HG03565 (cell line): Measurements from ENCODE around the gene GCAT.

Source experiments
- ATAC-seq: cut with Tn5 transposase; IDR thresholded peaks from one replicate; pipeline ENCODE4 v1.9.1; 2021; ENCODE audit warnings: mild to moderate bottlenecking, moderate library complexity; ENCODE audit not compliant: unreplicated experiment

The GCAT gene

DNA sequence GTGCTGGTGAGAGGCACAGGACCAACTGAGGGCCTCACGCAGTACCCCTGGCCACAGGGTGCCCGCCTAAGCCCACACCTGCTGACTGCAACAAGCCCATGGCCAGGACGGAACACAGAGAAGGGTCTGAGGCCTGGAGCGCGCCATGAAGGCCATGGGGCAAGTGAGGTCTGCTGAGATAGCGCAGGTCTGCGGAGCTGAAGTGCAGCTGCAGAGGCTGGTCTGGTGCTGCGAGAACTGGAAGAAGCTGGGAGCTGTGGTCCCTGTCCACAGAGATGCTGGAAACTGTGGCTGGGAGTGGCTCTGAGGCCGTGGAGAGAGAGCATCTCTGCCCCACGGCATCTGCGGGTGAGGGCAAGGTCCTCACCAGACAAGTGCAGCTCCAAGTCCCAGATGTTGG, 23.7 kb downstream of the GCAT start:
- no peak for ATAC-seq

DNA sequence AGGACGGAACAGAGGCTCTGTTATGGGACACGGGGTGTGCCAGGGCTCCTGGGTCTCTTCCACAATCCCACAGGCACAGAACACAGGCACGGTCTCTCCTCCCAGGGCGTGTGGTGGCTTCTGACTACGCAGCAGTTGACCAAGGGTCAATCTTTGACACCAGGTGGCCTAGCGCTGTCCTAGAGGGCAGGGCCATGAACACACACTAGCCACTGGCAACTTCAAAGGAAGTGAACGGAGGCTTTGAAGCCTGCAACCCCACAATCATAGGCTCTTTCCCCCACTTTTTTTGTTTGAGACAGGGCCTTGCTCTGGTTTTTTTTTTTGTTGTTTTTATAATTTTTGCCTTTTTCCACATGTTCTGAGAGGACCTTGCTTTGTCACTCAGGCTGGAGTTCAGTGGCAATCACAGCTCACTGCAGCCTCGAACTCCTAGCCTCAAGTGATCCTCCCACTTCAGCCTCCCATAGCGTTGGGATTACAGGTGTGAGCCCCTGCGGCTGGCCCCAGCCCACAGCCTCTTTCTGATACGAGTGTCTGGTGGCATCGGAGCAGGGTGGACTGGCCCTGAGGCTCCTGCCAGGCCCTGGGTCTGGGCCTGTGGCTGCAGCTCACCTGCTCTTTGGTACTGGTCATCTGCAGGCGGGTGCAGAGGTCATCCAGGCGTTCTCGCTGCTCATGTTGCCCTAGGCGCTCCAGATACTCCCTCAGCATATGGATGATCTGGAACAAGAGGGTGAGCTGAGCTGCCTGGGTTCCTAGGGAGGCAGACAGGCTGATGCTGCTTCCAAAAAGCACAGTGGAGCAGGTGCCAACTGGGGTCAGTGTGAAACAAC, 24.5 kb downstream of the GCAT start:
- no peak for ATAC-seq

DNA sequence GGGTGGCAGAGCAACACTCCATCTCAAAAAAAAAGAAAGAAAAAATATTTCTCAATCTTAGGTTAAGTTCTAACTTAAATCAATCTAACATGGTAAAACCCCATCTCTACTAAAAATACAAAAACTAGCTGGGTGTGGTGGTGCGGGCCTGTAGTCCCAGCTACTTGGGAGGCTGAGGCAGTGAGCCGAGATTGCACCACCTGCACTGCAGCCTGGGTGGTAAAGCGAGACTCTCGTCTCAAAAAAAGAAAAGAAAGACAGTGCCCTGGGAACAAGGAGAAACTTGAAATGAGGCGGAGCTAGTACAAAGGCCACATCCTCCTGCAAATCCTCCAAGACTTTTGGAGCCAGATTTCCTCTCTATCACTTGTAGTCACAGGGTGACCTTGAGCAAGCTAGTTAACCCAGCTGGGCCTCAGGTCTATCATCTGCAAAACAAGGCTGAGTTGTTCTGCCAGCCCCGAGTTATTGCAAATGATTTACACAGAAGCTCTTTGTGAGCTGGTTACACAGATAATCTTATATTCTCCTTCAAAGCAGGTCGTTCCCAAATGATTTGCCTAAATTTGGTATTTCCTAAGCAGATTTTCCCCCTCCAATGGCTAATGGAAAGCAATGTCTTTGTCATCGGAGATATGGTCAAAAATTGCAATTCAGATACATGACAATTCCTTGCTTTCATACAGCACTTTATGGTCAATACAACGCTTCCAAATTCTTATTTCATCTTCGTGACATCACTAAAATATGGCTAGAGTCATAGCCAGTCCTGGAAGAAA, 34.5 kb downstream of the GCAT start:
- ATAC-seq = no peak

DNA sequence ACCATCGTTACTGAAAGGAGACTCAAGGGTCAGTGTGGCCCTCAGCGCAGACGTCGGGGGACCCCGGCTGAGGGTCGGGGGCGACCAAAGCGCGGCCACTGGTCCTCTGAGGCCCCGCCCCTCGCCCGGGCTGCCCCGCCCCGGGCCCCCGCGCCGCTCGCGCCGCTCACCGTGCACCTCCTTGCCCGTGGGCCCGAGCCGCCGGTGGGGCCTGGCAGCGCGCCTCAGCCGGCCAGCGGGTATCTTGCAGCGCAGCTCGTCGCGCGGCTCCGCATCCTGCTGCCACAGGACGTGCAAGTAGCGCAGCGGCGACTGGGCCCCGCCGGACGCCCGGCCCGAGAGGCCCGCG, 36.0 kb downstream of the GCAT start:
- peak; percentile 25 for ATAC-seq

DNA sequence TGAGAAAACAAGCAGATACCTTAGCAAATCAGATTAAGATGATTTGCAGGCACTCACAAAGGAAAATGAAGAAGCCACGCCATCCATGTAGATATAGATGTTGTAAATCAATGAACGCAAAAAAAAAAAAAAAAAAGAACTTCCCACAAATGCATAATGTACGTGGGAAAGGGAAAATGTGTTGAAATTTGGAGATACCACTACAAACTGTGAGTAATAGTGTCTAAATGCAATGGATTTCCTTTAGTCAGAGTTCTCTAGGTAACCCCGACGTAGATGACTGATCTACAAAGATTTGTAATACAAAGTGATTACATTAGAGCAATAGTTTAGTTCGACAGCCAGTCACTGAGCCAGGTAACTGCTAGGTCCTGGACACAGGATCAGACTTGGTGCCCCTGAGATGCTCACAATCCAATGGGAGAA, 37.2 kb downstream of the GCAT start:
- no peak for ATAC-seq

DNA sequence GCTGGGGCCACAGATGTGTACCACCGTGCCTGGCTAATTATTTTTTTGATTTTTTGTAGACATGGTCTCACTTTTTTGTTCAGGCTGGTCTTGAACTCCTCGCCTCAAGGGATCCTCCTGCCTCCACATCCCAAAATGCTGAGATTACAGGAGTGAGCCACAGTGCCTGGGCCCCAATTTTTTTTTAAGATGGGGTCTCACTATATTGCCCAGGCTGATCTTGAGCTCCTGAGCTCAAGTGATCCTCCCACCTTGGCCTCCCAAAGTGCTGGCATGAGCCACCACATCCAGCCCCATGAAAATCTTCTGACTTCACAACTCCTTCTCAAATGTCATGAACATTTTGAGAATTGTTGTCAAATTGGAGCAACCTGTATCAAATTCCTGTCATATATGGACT, 38.7 kb downstream of the GCAT start:
- no peak for ATAC-seq

DNA sequence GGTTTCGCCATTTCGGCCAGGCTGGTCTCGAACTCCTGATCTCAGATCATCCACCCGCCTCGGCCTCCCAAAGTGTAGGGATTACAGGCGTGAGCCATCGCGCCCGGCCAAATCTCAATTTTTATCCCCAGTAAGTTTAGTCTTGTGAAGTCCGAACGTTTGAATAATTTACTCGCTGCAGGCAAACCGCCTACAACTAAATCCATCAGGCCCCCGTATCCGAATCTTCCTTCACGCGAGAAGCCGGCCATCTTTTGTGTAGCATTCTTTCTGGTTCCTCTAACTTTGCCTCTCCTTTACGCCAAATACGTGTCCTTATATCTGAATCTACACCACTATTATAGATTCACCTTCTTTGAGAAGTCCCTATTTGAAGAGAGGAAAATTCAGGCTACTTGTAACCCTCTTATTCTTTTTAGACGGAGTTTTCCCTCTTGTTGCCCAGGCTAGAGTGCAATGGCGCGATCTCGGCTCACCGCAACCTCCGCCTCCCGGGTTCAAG, 40.9 kb downstream of the GCAT start:
- no peak for ATAC-seq

DNA sequence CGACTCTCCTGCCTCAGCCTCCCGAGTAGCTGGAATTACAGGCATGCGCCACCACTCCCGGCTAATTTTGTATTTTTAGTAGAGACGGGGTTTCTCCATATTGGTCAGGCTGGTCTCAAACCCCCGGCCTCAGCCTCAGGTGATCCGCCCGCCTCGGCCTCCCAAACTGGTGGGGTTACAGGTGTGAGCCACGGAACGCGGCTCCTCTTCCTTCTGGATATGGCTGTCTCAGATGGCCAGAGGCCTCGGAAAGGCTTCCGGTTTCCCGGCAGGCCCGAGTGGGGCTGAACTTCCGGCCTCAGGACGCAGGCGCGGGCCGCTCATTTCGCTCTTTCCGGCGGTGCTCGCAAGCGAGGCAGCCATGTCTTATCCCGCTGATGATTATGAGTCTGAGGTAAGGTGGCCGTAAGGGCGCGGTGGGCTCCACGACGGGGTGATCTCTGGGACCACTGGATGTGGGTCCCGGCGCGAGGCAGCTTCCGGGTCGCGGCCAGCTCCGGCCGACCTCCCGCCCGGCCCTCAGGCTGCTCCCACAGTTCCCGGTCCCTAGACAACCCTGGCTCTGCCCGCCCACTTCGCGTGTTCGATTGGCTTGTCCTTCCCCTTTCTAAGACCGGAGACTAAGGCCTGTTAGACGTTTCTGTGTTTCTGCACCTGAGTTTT, 41.5 kb downstream of the GCAT start, which contains the start of gene EIF3L:
TSS of gene EIF3L (plus strand) at position 331 of the 663 bp plus-strand sequence. CDS start at position 362, 31 bp downstream.
- ATAC-seq = peak; percentile 60

DNA sequence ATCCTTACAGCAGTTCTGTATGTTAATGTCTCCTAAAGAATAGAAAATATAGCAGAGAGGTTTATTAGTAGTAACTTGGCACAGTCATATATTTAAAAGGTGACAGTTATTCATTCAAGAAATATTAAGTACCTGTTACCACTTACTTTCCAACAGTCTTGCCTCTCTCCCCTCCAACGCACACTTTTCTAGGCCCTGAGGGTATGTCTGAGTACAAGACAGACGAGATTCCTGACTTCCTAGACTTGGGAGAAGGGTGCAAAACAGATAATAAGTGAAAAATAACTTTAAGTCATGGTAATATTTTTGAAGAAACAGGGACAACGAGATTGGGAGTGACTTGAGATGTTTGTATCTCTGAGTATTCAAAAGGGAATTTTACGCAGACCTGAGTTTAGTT, 43.1 kb downstream of the GCAT start:
- no peak for ATAC-seq

DNA sequence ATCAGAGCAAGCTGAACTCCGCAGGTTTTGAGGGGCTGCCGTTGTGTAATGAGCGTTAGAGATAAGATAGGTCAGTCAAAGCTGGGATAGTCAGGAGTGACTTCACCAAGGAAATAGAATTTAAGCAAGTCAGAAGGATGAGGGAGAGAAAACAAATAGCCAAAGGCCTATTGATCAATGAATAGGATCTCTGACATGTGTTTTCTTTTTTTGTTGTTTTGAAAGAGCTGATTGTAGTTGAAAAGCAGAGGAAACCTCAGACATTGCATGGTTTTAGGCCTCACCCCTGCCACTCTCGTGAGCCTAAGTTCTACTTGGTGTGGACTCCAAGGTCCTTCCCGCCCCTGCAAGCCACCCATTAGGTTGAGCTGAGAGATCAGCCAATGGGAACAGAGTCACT, 44.7 kb downstream of the GCAT start:
- ATAC-seq = no peak

DNA sequence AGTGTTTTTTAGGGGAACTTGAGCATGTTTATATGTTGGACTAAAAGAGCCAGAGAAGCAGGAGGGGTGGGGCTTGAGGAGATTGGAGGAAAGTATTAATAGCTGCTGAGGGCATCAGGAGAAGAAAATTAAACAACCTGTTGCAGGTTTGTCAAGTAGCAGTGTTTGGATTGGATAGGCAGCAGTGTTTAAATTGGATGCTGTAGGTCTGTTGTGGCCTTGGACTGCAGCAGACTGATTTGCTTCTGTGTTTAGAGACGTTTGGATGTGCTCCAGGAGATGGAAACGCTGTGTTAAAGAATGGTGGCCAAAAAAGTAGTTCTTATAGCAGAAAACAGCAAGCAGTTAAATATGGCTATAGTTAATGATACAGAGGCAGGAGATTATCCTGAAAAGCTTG, 47.2 kb downstream of the GCAT start:
- ATAC-seq = no peak

DNA sequence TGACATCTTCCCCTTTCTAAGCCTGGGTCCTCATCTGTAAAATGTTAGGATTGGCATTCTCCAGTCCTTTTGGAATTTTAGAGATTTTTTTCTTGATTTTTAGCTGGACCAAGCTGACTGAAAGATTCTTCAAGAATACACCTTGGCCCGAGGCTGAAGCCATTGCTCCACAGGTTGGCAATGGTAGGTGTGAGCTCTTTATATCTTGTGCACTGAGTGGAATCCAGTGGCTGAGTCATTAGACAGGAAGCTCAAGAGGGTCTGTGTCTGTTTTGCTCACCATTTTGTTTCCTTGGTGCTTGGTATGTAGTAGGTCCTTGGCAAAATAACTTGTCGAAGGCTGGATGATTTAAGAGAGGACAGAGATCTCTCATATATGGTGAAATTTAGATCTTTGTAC, 47.7 kb downstream of the GCAT start:
- ATAC-seq = no peak

DNA sequence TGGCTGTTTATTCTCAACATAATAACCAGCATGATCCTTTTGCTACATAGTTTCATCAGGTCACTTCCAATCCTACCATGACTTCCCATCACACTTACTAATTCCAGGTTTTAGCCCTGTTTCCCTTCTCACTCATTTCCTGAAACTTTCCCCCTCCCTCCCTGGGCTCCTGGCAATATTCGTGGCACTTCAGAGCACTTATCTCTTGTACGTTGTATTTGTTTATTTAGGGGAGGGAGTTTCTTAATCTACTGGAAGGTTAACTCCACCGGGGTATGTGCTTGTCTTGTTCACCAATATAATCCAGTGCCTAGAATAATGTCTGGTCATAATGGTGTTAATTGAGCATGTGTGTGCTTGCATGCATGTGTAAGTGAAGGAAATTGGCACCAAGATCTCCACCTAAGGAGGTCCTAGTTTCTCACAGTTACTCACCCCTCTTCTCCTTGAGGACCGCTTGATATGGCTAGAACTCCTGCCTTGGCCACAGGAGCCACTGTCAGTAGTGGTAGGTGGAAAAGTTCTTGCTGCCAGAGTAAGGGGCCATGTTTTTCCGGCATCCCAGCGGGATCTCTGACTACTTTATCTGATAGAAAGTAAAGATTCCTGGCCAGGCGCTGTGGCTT, 53.2 kb downstream of the GCAT start:
- ATAC-seq = no peak

DNA sequence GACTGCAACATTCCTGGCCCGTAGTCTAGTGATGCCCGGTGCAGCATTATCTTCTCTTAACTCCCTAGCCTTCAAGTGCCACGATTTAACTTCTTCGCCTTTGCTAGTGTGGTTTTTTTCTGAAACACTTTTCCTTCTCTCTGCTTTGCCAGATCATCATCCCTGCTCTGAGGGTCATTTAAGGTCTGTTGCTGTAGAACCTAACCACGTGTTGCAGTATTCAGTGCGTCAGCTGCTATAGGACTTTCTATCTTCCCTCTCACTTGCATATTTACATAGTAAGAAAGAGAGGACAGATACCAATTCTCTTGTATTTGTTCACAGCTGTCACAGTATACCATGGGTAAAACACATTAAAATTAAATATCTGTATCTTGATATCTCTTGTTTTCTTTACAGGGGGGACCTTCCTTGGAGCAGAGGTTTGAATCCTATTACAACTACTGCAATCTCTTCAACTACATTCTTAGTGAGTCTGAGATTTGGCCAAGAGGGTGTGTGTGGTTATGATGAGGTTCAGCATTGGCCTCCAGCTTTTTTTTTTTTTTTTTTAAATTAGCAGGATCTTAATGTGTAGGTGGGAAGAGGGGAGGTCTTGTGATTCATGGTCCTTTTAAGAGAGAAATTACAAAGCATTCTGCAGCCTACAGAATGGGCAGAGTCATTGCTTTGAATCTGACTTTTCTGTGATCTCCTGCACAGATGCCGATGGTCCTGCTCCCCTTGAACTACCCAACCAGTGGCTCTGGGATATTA, 55.0 kb downstream of the GCAT start:
- no peak for ATAC-seq

DNA sequence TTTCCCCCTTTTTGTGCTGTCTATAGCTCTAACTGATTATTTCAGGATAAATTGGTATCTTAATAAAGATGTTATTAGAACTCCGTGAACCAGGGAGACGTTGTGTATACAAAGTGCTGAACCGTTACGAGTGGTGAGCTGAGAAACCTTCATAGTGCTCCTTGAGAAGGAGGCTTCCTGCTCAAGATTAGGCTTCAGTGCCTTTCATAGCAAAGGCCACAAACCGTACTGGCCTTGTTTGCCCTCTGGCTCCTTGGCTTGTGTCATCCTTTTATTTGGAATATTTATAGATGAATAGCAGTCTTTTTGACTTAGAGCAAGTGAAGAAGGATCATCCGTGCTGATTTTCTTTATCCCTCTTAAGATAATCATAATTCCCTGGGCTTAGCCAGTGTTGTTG, 57.8 kb downstream of the GCAT start:
- ATAC-seq = no peak
